Measurements from ENCODE around the gene CDON. TPM values are rescaled to one million over a fixed set of nuclear protein-coding genes. Genes with fewer than 3 reads are reported as not detected.

The CDON gene
- total and polyA plus RNA-seq, 8 donors: 0.80 to 10.7 (median 2.9) TPM

DNA sequence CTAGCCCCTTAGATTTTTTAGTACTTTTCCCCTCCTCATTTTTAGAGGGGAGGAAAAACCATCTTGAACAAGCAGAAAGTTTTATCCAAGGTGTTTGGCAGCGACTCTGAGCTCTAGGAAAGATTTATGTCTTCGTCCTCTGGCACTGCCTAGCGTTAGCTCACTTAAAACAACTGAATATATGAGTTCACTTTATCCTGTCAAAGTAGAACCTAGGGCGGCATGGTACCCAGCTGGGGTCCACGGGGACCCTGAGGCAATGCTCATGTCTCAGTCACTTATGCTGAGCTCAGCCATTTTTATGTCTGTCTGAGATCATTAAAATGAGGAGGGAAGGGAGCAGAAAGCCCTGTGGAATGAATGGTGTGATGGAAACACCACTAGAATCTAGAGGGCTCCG, 131.0 kb downstream of the CDON start:
- intact Hi-C loops (cut with DNase I): no loop called here
- 41 to 49% methylated on average over 6 of the region's 6 CpGs for WGBS, 2 donors
- TF ChIP-seq, protein P1, sequence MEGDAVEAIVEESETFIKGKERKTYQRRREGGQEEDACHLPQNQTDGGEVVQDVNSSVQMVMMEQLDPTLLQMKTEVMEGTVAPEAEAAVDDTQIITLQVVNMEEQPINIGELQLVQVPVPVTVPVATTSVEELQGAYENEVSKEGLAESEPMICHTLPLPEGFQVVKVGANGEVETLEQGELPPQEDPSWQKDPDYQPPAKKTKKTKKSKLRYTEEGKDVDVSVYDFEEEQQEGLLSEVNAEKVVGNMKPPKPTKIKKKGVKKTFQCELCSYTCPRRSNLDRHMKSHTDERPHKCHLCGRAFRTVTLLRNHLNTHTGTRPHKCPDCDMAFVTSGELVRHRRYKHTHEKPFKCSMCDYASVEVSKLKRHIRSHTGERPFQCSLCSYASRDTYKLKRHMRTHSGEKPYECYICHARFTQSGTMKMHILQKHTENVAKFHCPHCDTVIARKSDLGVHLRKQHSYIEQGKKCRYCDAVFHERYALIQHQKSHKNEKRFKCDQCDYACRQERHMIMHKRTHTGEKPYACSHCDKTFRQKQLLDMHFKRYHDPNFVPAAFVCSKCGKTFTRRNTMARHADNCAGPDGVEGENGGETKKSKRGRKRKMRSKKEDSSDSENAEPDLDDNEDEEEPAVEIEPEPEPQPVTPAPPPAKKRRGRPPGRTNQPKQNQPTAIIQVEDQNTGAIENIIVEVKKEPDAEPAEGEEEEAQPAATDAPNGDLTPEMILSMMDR (IDR thresholded peaks at IDR 0.05): no peak
- Histone ChIP-seq H3K4me3 (no peak overlapping the region), H3K4me1 (no peaks in the 10 kb centered on the region), H3K9me3 (no peaks in the 10 kb centered on the region), H3K27me3 (peaks cover 0 to 7% (median 0%) of the 10 kb centered on the region in 4 donors), H3K36me3 (no peaks in the 10 kb centered on the region), H3K27ac (no peak overlapping the region)
- FAIRE-seq: no peak
- DNase-seq: no peak
- ATAC-seq: no peak

DNA sequence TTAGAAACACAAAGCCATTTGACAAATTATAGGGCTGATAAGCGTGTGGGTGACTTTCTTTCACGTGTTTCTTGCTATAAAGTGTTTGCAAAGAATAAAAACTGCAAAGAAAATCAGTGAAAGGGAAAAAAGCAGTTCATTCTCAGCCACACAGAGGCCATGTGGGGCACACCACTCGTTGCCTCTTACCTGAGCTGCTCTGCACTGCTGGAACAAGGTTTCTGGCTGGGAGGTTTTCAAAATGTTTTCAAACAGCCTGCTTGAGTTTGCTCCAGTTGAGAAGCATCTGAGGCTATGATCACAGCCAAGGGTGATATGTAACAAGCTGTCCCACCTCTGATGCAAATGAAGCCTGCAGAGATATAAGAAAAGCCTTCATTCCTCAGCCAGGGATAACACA, 131.6 kb downstream of the CDON start:
- H3K27ac ChIP-seq: no peak overlapping the region
- no peaks in the 10 kb centered on the region for H3K9me3 ChIP-seq
- FAIRE-seq (no peak), DNase-seq (no peak), ATAC-seq (peak in 1 of 4 donors; percentile 34)
- intact Hi-C loops (cut with DNase I): no loop called here
- TF ChIP-seq, protein P1 (IDR thresholded peaks at IDR 0.05): no peak
- H3K36me3 ChIP-seq: no peaks in the 10 kb centered on the region
- H3K4me3 ChIP-seq: no peak overlapping the region
- 35 to 48% methylated on average over 3 of the region's 3 CpGs for WGBS, 2 donors
- H3K27me3 ChIP-seq: peaks cover 0 to 7% (median 0%) of the 10 kb centered on the region in 4 donors
- H3K4me1 ChIP-seq: no peaks in the 10 kb centered on the region

DNA sequence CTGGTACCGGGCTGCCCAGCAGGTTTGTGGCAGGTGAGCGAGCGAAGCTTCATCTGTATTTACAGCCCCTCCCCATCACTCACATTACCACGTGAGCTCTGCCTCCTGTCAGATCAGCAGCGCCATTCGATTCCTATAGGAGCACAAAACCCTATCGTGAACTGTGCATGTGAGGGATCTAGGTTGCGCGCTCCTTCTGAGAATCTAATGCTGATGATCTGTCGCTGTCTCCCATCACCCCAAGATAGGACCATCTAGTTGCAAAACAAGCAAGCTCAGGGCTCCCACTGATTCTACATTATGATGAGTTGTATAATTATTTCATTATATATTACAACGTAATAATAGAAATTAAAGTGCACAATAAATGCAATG, 132.6 kb downstream of the CDON start:
- Histone ChIP-seq H3K4me3 (no peak overlapping the region), H3K27ac (no peak overlapping the region), H3K36me3 (no peaks in the 10 kb centered on the region), H3K27me3 (peaks cover 0 to 7% (median 0%) of the 10 kb centered on the region in 4 donors), H3K4me1 (peaks cover 0 to 7% (median 0%) of the 10 kb centered on the region in 3 donors), H3K9me3 (no peaks in the 10 kb centered on the region)
- intact Hi-C loops (cut with DNase I): no loop called here
- no peak for DNase-seq
- FAIRE-seq: no peak
- ATAC-seq: no peak
- TF ChIP-seq, protein P1 (IDR thresholded peaks at IDR 0.05): no peak
- 74 to 85% methylated on average over 11 of the region's 11 CpGs for WGBS, 2 donors

GRCh38 chr11:125929445-125930075, 133.1 kb downstream of the CDON start:
- FAIRE-seq: no peak
- H3K27me3 ChIP-seq: peaks cover 0 to 7% (median 0%) of the 10 kb centered on the region in 4 donors
- H3K4me3 ChIP-seq: no peak overlapping the region
- DNase-seq: no peak
- H3K9me3 ChIP-seq: no peaks in the 10 kb centered on the region
- 57 to 73% methylated on average over 9 of the region's 9 CpGs for WGBS, 2 donors
- TF ChIP-seq, protein P1 (IDR thresholded peaks at IDR 0.05): no peak
- intact Hi-C loops (cut with DNase I): loop anchor here in 1 of 3 donors (10.0 kb wide), 1 partner anchor 255 kb away; no protein-coding TSS in a partner anchor
- no peak overlapping the region for H3K27ac ChIP-seq
- no peak for ATAC-seq
- H3K4me1 ChIP-seq: peaks cover 0 to 8% (median 0%) of the 10 kb centered on the region in 3 donors
- H3K36me3 ChIP-seq: no peaks in the 10 kb centered on the region

GRCh38 chr11:125926682-125927081, 136.0 kb downstream of the CDON start:
- WGBS, 2 donors: 73 to 85% methylated on average over 12 of the region's 12 CpGs
- H3K4me1 ChIP-seq: peaks cover 0 to 8% (median 0%) of the 10 kb centered on the region in 3 donors
- H3K27me3 ChIP-seq: no peaks in the 10 kb centered on the region
- H3K36me3 ChIP-seq: no peaks in the 10 kb centered on the region
- H3K4me3 ChIP-seq: no peak overlapping the region
- TF ChIP-seq, protein P1 (IDR thresholded peaks at IDR 0.05): no peak
- no peak overlapping the region for H3K27ac ChIP-seq
- intact Hi-C loops (cut with DNase I): loop anchor here in 1 of 3 donors (10.0 kb wide), 1 partner anchor 258 kb away; no protein-coding TSS in a partner anchor
- ATAC-seq: no peak
- H3K9me3 ChIP-seq: no peaks in the 10 kb centered on the region
- no peak for DNase-seq
- FAIRE-seq: no peak
